Chondrocyte (in vitro differentiated cells): Measurements from ENCODE around the gene SLF1. TPM values are rescaled to one million over a fixed set of nuclear protein-coding genes. Genes with fewer than 3 reads are reported as not detected.

Experiments
- DNase-seq: peaks from one replicate; pipeline ENCODE4 v3.0.0; 2021; ENCODE audit warnings: mixed read lengths, low spot score
- H3K27ac Mint-ChIP-seq: one replicate; pipeline ENCODE4 v1.8.0; 2021; ENCODE audit warnings: mild to moderate bottlenecking, moderate library complexity, mixed read lengths; ENCODE audit not compliant: unreplicated experiment
- H3K27me3 Mint-ChIP-seq: 2 replicates; pipeline ENCODE4 v1.8.0; 2021; ENCODE audit warnings: low read depth, mixed read lengths
- H3K36me3 Mint-ChIP-seq: 2 replicates; pipeline ENCODE4 v1.8.0; 2021; ENCODE audit warnings: low read depth, mixed read lengths
- H3K4me1 Mint-ChIP-seq: 2 replicates; pipeline ENCODE4 v1.8.0; 2021; ENCODE audit warnings: low read depth, mild to moderate bottlenecking, mixed read lengths
- H3K4me3 Mint-ChIP-seq: one replicate; pipeline ENCODE4 v1.8.0; 2021; ENCODE audit warnings: mild to moderate bottlenecking, moderate library complexity, mixed read lengths; ENCODE audit not compliant: unreplicated experiment
- H3K9me3 Mint-ChIP-seq: 2 replicates; pipeline ENCODE4 v1.8.0; 2021; ENCODE audit warnings: low read depth, mixed read lengths
- CTCF ChIP-seq: fragments of 200-600 bp; sonication (generic); IDR thresholded peaks from 2 replicates; pipeline ENCODE4 v1.5.0; 2021; ENCODE audit warnings: antibody characterized with exemption, mild to moderate bottlenecking, moderate library complexity
- total RNA-seq: library from RNA; stranded (reverse); gene quantifications from 3 replicates; pipeline ENCODE4 v1.2.1, GENCODE V29; 2021

The SLF1 gene
- total RNA-seq, 1 donor from 2014 or later, result 3.9 TPM

GRCh38 chr5:94742852-94743251 is 124.4 kb downstream of the SLF1 start:
- Mint-ChIP-seq H3K36me3 (no peaks in the 10 kb centered on the region), H3K27ac (no peak overlapping the region), H3K4me1 (peaks cover 5% of the 10 kb centered on the region), H3K9me3 (no peaks in the 10 kb centered on the region), H3K4me3 (no peak overlapping the region), H3K27me3 (no peaks in the 10 kb centered on the region)
- DNase-seq, result no peak
- TF ChIP-seq CTCF, result no peak

GRCh38 chr5:94744906-94745305 is 126.4 kb downstream of the SLF1 start:
- no peaks in the 10 kb centered on the region for H3K27me3 Mint-ChIP-seq
- no peak overlapping the region for H3K4me3 Mint-ChIP-seq
- TF ChIP-seq CTCF, result no peak

GRCh38 chr5:94745786-94746730 is 127.6 kb downstream of the SLF1 start:
- Mint-ChIP-seq H3K27ac (no peak overlapping the region), H3K27me3 (no peaks in the 10 kb centered on the region), H3K9me3 (no peaks in the 10 kb centered on the region), H3K4me1 (peaks cover 10% of the 10 kb centered on the region), H3K4me3 (no peak overlapping the region), H3K36me3 (no peaks in the 10 kb centered on the region)
- DNase-seq, result no peak
- no peak for TF ChIP-seq CTCF

More at GRCh38 chr5:94744906-94745305, 126.4 kb downstream of the SLF1 start:
- DNase-seq, result no peak
- Mint-ChIP-seq H3K9me3 (no peaks in the 10 kb centered on the region), H3K36me3 (no peaks in the 10 kb centered on the region), H3K4me1 (peaks cover 10% of the 10 kb centered on the region), H3K27ac (no peak overlapping the region)

GRCh38 chr5:94746731-94747124 is 128.3 kb downstream of the SLF1 start:
- no peak for DNase-seq
- no peaks in the 10 kb centered on the region for H3K36me3 Mint-ChIP-seq
- no peaks in the 10 kb centered on the region for H3K9me3 Mint-ChIP-seq
- H3K4me1 Mint-ChIP-seq, result peaks cover 10% of the 10 kb centered on the region
- H3K27me3 Mint-ChIP-seq, result no peaks in the 10 kb centered on the region
- no peak overlapping the region for H3K4me3 Mint-ChIP-seq
- no peak overlapping the region for H3K27ac Mint-ChIP-seq
- no peak for TF ChIP-seq CTCF

Other genes with a start within 250 kb of the SLF1 start
- 3.4 to 8.0 TPM (median 4.1 TPM) in 3 replicates for gene KIAA0825, start 65 bp upstream of the SLF1 start, total RNA-seq